ENCODE data around the gene CFAP73. TPM values are rescaled to one million over a fixed set of nuclear protein-coding genes. Genes with fewer than 3 reads are reported as not detected.

Gene CFAP73
- total and polyA plus RNA-seq, 10 of the 15 experiments (the other 5 are each of a cell fraction or from before 2014, with no cell fraction given): 0.18 TPM; not detected in 9

- in situ Hi-C loops (cut with MboI): loop anchor here (5.0 kb wide), 1 partner anchor 132 kb away; no protein-coding TSS in a partner anchor
- intact Hi-C loops (cut with micrococcal nuclease; ENCODE audit: unreplicated experiment): no loop called here
- RAD21 ChIA-PET (ENCODE audit: unreplicated experiment): no interaction called here
- Histone ChIP-seq H3K79me2 (ENCODE audit: control insufficient read depth, insufficient read depth, low read length) (peaks cover 21% of the 10 kb centered on the region), H2AFZ (ENCODE audit: control insufficient read depth, low read depth, low read length) (no peak overlapping the region), H3K27ac (ENCODE audit: control insufficient read depth, insufficient read depth) (no peak overlapping the region), H3K4me3 (no peak overlapping the region), H3K9me3 (replicated peaks; ENCODE audit: control insufficient read depth, insufficient read depth, low read length) (peaks cover 3% of the 10 kb centered on the region; the same call in 1 of the 3 replicates), H3K36me3 (ENCODE audit: control insufficient read depth in 2 of 2, insufficient read depth in 2 of 2, low read length in 1 of 2) (peaks cover 32 to 38% of the 10 kb centered on the region in 2 experiments), H3K27me3 (replicated peaks in 1 of 2; ENCODE audit: control insufficient read depth in 2 of 2, insufficient read depth in 2 of 2, low read length in 1 of 2) (no peaks in the 10 kb centered on the region), H3K4me1 (ENCODE audit: control insufficient read depth, insufficient read depth, low read length) (peaks cover 4% of the 10 kb centered on the region), H3K9ac (ENCODE audit: control insufficient read depth, insufficient read depth, low read length) (no peak overlapping the region), H4K20me1 (ENCODE audit: control insufficient read depth, insufficient read depth) (no peaks in the 10 kb centered on the region; the same call in 1 of the 2 replicates), H3K4me2 (ENCODE audit: control insufficient read depth, insufficient read depth) (no peak overlapping the region)
- WGBS (ENCODE audit: insufficient coverage, insufficient replicate concordance, low lambda C conversion rate, missing lambda C conversion rate): 97% methylated on average over 14 of the region's 14 CpGs
- SMC1A ChIA-PET (ENCODE audit: uncharacterized antibody, unreplicated experiment): interaction anchor here (1.2 kb wide), 1 partner anchor 131 kb away, joined by 3 read pairs; no protein-coding TSS in a partner anchor
- POLR2A ChIA-PET: no interaction called here
- no peak for DNase-seq (ENCODE audit: low read depth, low spot score)
- no peak for FAIRE-seq
- no peak for ATAC-seq
- CTCF ChIA-PET: interaction anchor here (2.2 to 10.5 kb wide), 2 partner anchors 80 to 130 kb away, joined by 8 to 92 read pairs; no protein-coding TSS in a partner anchor
- no TSS peak for BruUV-seq (replicated peaks)
- no peak for TF ChIP-seq HSF1 (IDR thresholded peaks at IDR 0.05; ENCODE audit: low read depth, low read length)
- no peak for TF ChIP-seq STAT3 (IDR thresholded peaks at IDR 0.05; ENCODE audit: low read depth, low read length)
- no peak for TF ChIP-seq ZBTB40 (IDR thresholded peaks at IDR 0.05; ENCODE audit: borderline replicate concordance)
- no peak for TF ChIP-seq FOXK2 (IDR thresholded peaks at IDR 0.05)
- no peak for TF ChIP-seq ZNF592 (IDR thresholded peaks at IDR 0.05)
- no peak for TF ChIP-seq ETV6 (conservative IDR thresholded peaks at IDR 0.05 in 1 of 2, IDR thresholded peaks at IDR 0.05 in 1 of 2; ENCODE audit: borderline replicate concordance in 1 of 2, low read depth in 1 of 2)
- TF ChIP-seq CBFB (IDR thresholded peaks at IDR 0.05; ENCODE audit: low read depth): no peak
- no peak for TF ChIP-seq CREM (IDR thresholded peaks at IDR 0.05; ENCODE audit: low read depth)
- TF ChIP-seq E4F1 (IDR thresholded peaks at IDR 0.05; ENCODE audit: borderline replicate concordance, partially characterized antibody): no peak
- no peak for TF ChIP-seq IRF4 (IDR thresholded peaks at IDR 0.05; ENCODE audit: low read depth, low read length)
- TF ChIP-seq SMC3 (IDR thresholded peaks at IDR 0.05; ENCODE audit: borderline replicate concordance, low read length): no peak
- no peak for TF ChIP-seq ZNF24 (IDR thresholded peaks at IDR 0.05)
These were observed 29.5 kb downstream of the CFAP73 start for GRCh38 chr12:113179023-113179422.
